SK-N-SH treated with all-trans-retinoic acid at 6 μM for 48 hours (cell line): ENCODE data around the gene MICU2.
A peak's percentile ranks its signal among the peaks of the same experiment; 100 is the strongest.

Source experiments
- CSDC2 ChIP-seq: fragments of 250-450 bp; sonication (Bioruptor Pico); IDR thresholded peaks from 2 replicates; pipeline ENCODE4 v1.5.0; 2020; ENCODE audit warnings: mild to moderate bottlenecking, moderate library complexity
- GLIS3 ChIP-seq: fragments of 250-450 bp; sonication (Bioruptor Pico); IDR thresholded peaks from 2 replicates; pipeline ENCODE4 v1.5.0; 2020; ENCODE audit warnings: mild to moderate bottlenecking, moderate library complexity
- RARB ChIP-seq: fragments of 250-450 bp; sonication (Bioruptor Pico); IDR thresholded peaks from 2 replicates; pipeline ENCODE4 v1.8.0; 2021; ENCODE audit warnings: mild to moderate bottlenecking, moderate library complexity
- SNAI2 ChIP-seq: fragments of 250-450 bp; sonication (Bioruptor Pico); IDR thresholded peaks from 2 replicates; pipeline ENCODE4 v1.5.0; 2020; ENCODE audit warnings: mild to moderate bottlenecking, moderate library complexity
- ZNF565 ChIP-seq: fragments of 450-650 bp; formaldehyde crosslinking; conservative IDR thresholded peaks from 2 replicates; pipeline ENCODE4 v1.5.0; 2020; ENCODE audit warnings: low read depth, mild to moderate bottlenecking, moderate library complexity
- TF ChIP-seq, protein P1 (sequence below): fragments of 250-450 bp; sonication (Bioruptor Pico); IDR thresholded peaks from 2 replicates; pipeline ENCODE4 v1.5.1; 2020; ENCODE audit warnings: low read depth, mild to moderate bottlenecking, moderate library complexity
- TF ChIP-seq, protein P2 (sequence below): fragments of 250-450 bp; sonication (Bioruptor Pico); IDR thresholded peaks from 2 replicates; pipeline ENCODE4 v1.8.0; 2020; ENCODE audit warnings: mild to moderate bottlenecking, moderate library complexity, borderline replicate concordance

DNA sequence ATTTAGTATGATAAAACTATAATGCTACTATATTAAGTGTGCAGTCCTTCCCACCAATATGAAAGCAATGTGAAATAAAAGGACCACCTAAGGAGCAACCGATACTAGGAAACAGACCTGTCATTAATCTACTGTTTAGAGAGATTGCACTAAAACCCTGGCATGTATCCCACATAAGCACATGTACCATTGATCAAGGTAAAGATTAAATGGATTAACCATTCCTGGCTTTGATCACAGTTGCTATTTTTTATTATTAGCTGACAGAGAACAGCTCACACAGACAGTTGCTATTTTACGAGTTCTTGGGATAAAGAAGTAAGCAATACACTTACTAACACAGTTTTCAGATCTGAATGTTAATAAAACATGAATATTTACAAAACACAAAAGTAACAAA is 87.2 kb downstream of the MICU2 start:
- no peak for TF ChIP-seq RARB (CRISPR knock-in tag)
- peak; percentile 23; the same call in 1 of the 2 replicates for TF ChIP-seq GLIS3 (CRISPR knock-in tag)
- no peak for TF ChIP-seq CSDC2 (CRISPR knock-in tag)
- no peak for TF ChIP-seq SNAI2
- TF ChIP-seq, protein P1, sequence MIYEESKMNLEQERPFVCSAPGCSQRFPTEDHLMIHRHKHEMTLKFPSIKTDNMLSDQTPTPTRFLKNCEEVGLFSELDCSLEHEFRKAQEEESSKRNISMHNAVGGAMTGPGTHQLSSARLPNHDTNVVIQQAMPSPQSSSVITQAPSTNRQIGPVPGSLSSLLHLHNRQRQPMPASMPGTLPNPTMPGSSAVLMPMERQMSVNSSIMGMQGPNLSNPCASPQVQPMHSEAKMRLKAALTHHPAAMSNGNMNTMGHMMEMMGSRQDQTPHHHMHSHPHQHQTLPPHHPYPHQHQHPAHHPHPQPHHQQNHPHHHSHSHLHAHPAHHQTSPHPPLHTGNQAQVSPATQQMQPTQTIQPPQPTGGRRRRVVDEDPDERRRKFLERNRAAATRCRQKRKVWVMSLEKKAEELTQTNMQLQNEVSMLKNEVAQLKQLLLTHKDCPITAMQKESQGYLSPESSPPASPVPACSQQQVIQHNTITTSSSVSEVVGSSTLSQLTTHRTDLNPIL (CRISPR knock-in tag): no peak
- TF ChIP-seq, protein P2, sequence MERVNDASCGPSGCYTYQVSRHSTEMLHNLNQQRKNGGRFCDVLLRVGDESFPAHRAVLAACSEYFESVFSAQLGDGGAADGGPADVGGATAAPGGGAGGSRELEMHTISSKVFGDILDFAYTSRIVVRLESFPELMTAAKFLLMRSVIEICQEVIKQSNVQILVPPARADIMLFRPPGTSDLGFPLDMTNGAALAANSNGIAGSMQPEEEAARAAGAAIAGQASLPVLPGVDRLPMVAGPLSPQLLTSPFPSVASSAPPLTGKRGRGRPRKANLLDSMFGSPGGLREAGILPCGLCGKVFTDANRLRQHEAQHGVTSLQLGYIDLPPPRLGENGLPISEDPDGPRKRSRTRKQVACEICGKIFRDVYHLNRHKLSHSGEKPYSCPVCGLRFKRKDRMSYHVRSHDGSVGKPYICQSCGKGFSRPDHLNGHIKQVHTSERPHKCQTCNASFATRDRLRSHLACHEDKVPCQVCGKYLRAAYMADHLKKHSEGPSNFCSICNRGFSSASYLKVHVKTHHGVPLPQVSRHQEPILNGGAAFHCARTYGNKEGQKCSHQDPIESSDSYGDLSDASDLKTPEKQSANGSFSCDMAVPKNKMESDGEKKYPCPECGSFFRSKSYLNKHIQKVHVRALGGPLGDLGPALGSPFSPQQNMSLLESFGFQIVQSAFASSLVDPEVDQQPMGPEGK (CRISPR knock-in tag): no peak
- no peak for TF ChIP-seq ZNF565
